Stomach smooth muscle (tissue), 2 donors: ENCODE data around the gene CENPF.

Source experiments
- H3K27ac ChIP-seq: one replicate; pipeline ENCODE4 v1.7.0; 2013; ENCODE audit warnings: mild to moderate bottlenecking, low read length, inconsistent platforms
- H3K27me3 ChIP-seq, 2 donors: one replicate each; pipeline ENCODE4 v1.7.0; 2013; ENCODE audit warnings: low read length in 2 of 2; ENCODE audit not compliant: insufficient read depth in 2 of 2, control insufficient read depth in 1 of 2
- H3K36me3 ChIP-seq, 2 donors: one replicate each; pipeline ENCODE4 v1.7.0; 2013; ENCODE audit warnings: low read length in 2 of 2; ENCODE audit not compliant: control insufficient read depth in 2 of 2, insufficient read depth in 2 of 2
- H3K4me1 ChIP-seq: one replicate; pipeline ENCODE4 v1.7.0; 2013; ENCODE audit warnings: low read length; ENCODE audit not compliant: control insufficient read depth, insufficient read depth
- H3K4me3 ChIP-seq, 2 donors: one replicate each; pipeline ENCODE4 v1.7.0; 2013; ENCODE audit warnings: low read length in 2 of 2
- H3K9ac ChIP-seq, 2 donors: one replicate each; pipeline ENCODE4 v1.7.0; 2013; ENCODE audit warnings: low read length in 2 of 2, mild to moderate bottlenecking in 1 of 2
- H3K9me3 ChIP-seq, 2 donors: one replicate each; pipeline ENCODE4 v1.7.0; 2013; ENCODE audit warnings: low read length in 2 of 2; ENCODE audit not compliant: control insufficient read depth in 2 of 2
- donor health status: healthy.
- donor health status: Pancreatic carcinoma.

The CENPF gene

DNA sequence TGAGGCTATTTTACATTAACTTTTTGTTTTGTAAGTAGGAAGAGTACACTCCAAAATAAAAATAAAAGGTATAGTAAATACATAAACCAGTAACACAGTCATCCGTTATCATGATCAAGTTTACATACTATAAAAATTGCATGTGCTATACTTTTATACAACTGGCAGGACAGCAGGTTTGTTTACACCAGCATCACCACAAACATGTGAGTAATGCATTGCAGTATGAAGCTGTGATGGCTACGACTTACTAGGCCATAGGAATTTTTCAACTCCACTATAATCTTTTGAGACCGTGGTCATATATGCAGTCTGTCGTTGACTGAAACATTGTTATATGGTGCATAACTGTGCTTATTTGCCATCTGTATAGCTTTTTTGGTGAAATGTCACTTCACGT, 106.2 kb downstream of the CENPF start:
- Histone ChIP-seq H3K9me3 (no peaks in the 10 kb centered on the region), H3K4me3 (no peak overlapping the region), H3K36me3 (no peaks in the 10 kb centered on the region)

DNA sequence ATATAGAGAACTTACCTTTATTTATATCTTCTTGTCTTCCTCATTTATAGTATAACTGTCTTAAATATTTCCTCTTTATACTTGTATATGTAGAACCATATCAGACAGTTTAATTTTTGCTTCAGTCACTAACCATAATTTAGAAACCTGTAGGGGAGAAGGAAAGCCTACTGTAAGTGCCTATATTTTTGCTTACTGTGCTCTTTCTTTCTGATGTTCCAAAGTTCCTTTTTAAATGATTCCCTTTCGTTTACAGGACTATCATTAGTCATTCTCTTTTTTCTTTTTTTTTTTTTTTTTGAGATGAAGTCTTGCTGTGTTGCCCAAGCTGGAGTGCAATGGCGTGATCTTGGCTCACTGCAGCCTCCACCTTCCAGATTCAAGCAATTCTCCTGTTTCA, 109.7 kb downstream of the CENPF start:
- Histone ChIP-seq H3K9me3 (peaks cover 0 to 3% of the 10 kb centered on the region in 2 donors), H3K4me1 (no peaks in the 10 kb centered on the region), H3K27me3 (no peaks in the 10 kb centered on the region), H3K9ac (no peak overlapping the region), H3K27ac (no peak overlapping the region), H3K36me3 (no peaks in the 10 kb centered on the region), H3K4me3 (no peak overlapping the region)

More for the DNA sequence above, 106.2 kb downstream of the CENPF start:
- no peak overlapping the region for H3K9ac ChIP-seq
- no peaks in the 10 kb centered on the region for H3K4me1 ChIP-seq
- no peak overlapping the region for H3K27ac ChIP-seq
- no peaks in the 10 kb centered on the region for H3K27me3 ChIP-seq
